Esophagus (tissue), 2 donors: ENCODE data around the gene TTLL8. TPM values are rescaled to one million over a fixed set of nuclear protein-coding genes. Genes with fewer than 3 reads are reported as not detected.

Source experiments
- H3K27ac ChIP-seq, 2 donors: one replicate each; pipeline ENCODE4 v1.5.1; 2013; ENCODE audit warnings: low read depth in 2 of 2, mild to moderate bottlenecking in 2 of 2, inconsistent platforms in 1 of 2, low read length in 1 of 2, moderate library complexity in 1 of 2
- H3K27me3 ChIP-seq, 2 donors: one replicate each; pipeline ENCODE4 v1.6.1; 2013; ENCODE audit warnings: low read length in 2 of 2, control low read depth in 1 of 2, mild to moderate bottlenecking in 1 of 2; ENCODE audit not compliant: insufficient read depth in 2 of 2, control insufficient read depth in 1 of 2
- H3K36me3 ChIP-seq, 2 donors: one replicate each; pipeline ENCODE4 v1.6.1; 2013; ENCODE audit warnings: low read length in 1 of 2; ENCODE audit not compliant: control insufficient read depth in 2 of 2, insufficient read depth in 2 of 2
- H3K4me1 ChIP-seq, 2 donors: one replicate each; pipeline ENCODE4 v1.6.1; 2013; ENCODE audit warnings: low read length in 1 of 2; ENCODE audit not compliant: control insufficient read depth in 2 of 2, insufficient read depth in 2 of 2
- H3K4me3 ChIP-seq, 2 donors: one replicate each; pipeline ENCODE4 v1.5.1; 2013; ENCODE audit warnings: low read length in 2 of 2, mild to moderate bottlenecking in 2 of 2, low read depth in 1 of 2, moderate library complexity in 1 of 2
- H3K9me3 ChIP-seq, 2 donors: one replicate each; pipeline ENCODE4 v1.6.1; 2013; ENCODE audit warnings: mild to moderate bottlenecking in 2 of 2, low read depth in 1 of 2, low read length in 1 of 2, moderate library complexity in 1 of 2; ENCODE audit not compliant: control insufficient read depth in 2 of 2, insufficient read depth in 1 of 2
- WGBS, 2 donors: extraction: QIAGEN DNeasy Blood & Tissue Kit; methylation state at CpG; one replicate each; pipeline ENCODE4 v1.1.7; 2013; 5-methylcytosine and 5-hydroxymethylcytosine counted together
- polyA plus RNA-seq, 2 donors: library from polyadenylated mRNA; stranded (reverse); fragments of 200-250 nt; gene quantifications; one replicate each; pipeline ENCODE4 v1.2.3, GENCODE V29; 2013
- donor health status: healthy with polysubstance abuse.
- donor health status: Bipolar disorder and iron deficiency.

Gene TTLL8
- polyA plus RNA-seq, 2 donors: not detected

DNA sequence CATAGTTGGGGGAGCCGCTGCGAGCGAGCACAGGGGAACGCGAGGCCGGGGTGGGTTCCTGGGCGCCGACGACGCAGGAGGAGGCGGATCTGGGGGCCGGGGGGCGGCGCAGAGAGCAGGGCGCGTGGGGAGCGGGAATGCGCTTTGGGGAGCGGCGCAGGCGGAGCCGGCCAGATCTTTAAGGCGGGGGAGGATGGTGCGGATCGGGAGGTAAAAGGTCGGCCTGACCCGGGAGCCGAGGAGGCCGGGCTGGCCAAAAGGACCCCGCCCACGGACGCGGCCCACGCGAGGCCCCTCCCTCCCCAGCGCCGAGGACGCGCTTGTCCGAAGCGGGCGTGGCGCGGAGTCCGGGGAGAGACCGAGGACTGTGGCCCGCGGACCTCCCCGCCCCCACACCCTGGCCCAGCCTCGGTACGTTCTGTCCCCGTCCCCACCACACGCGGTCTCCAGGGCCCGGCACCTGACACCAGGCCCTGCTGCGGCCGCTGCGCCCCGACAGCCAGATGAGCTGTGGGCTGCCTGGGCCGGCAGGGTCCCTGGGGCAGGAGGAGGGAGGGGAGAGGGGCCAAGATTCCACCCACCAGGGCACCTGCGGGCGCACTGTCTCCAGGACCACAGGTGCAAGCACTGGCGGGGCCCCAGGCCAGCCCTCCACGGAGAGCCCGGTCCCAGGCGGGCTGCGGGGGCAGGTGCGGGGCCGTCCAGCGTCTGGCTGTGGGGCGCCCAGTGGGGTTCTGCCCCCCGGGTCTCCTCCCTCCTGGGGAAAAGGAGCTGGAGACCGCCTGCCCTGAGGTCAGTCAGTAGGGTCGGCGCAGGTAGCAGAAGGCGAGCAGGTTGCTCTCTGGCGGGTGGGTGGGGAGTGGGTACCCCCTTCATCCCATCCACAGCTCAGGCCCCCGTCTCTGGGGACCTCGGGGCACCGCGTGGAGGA lies 86.6 kb downstream of the TTLL8 start:
- WGBS, 2 donors: 4 to 9% methylated on average over 49 to 81 of the region's 81 CpGs
- Histone ChIP-seq H3K4me1 (peaks cover 0 to 36% of the 10 kb centered on the region in 2 donors), H3K27ac (peak overlapping the region; percentile 80 to 90)

DNA sequence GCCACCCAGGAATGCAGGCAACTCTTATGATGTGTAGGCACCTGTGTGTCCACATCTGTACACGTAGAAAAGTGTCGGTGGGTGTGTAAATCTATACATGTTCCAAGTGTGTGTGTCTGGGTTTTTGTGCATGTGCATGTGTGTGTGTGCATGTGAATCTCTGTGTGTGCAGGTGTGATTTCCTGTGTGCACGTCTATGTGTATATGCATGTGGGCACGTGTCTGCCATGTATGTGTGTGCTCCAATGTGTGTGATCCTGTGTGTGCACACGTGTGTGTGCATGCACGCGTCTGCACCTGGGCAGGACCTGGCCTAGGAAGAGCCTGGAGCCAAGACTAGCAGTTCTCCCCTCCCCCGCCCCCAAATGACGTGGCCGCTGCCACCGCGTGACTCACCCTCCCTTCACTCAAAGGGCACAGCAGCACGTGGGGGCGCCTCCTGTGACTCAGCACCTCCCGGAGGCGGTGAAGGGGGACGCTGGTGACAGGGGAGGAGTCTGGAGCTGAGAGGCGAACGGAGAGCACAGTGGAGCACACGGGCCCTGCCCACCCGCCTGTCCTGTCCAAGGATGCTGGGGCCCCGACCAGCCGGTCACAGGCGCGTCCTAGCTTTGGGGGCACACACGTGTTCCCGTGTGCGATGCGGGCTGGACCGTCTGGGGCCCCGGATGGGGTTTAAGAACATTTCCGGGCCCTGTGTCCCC lies 87.4 kb downstream of the TTLL8 start:
- no peaks in the 10 kb centered on the region for H3K27me3 ChIP-seq
- no peaks in the 10 kb centered on the region for H3K9me3 ChIP-seq
- H3K27ac ChIP-seq: peak overlapping the region; percentile 80 to 90
- peak overlapping the region; percentile 46 to 49 for H3K4me3 ChIP-seq
- H3K36me3 ChIP-seq: peaks cover 0 to 3% of the 10 kb centered on the region in 2 donors
- H3K4me1 ChIP-seq: peaks cover 0 to 35% of the 10 kb centered on the region in 2 donors
- 7 to 8% methylated on average over 32 of the region's 32 CpGs for WGBS, 2 donors

More for the DNA sequence above, 86.6 kb downstream of the TTLL8 start:
- Histone ChIP-seq H3K36me3 (peaks cover 0 to 3% of the 10 kb centered on the region in 2 donors), H3K4me3 (peak overlapping the region; percentile 46 to 49), H3K27me3 (no peaks in the 10 kb centered on the region), H3K9me3 (no peaks in the 10 kb centered on the region)

DNA sequence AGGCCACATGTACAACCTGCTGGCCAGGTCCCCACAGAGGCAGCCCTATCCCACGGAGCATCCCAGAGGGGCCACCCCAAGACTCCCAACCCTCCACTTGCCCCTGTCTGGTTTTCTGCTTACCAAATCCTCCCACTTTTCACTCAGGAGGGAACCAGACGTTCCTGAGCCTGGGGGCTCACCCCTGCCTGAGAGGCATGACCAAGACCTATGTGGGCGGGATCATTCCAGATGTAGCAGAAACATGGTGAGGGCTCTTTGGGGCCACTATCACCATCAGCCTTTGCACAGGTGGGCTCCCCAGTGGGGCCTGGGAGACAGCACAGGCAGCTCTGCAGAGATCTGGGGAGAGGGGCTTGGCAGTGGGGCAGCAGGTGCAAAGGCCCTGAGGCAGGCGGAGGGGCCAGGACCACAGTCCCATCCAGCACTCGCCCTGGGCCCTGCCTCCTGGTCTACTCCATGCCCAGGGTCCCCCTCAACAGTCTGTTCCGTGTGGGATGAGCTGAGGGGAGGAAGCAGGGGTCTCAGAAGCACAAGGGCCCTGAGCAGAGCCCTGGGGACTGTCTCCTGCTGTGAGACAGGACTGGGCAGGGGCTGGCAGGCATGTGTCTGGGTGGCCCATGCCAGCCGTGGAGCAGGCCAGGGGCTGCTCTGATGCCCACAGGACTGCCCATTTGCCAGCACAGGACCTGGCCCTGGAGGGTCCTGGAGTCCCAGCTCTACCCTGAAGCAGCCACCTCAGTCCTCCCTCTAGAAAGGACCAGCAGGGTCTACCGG lies 88.2 kb downstream of the TTLL8 start:
- 79 to 81% methylated on average over 8 of the region's 8 CpGs for WGBS, 2 donors
- H3K36me3 ChIP-seq: peaks cover 0 to 5% of the 10 kb centered on the region in 2 donors
- no peaks in the 10 kb centered on the region for H3K27me3 ChIP-seq
- peaks cover 0 to 31% of the 10 kb centered on the region in 2 donors for H3K4me1 ChIP-seq
- no peaks in the 10 kb centered on the region for H3K9me3 ChIP-seq
- H3K27ac ChIP-seq: peak overlapping the region; percentile 36 to 65
- H3K4me3 ChIP-seq: no peak overlapping the region

GRCh38 chr22:49968831-49969661 lies 89.1 kb downstream of the TTLL8 start:
- Histone ChIP-seq H3K4me1 (peaks cover 0 to 31% of the 10 kb centered on the region in 2 donors), H3K9me3 (no peaks in the 10 kb centered on the region), H3K27ac (peak overlapping the region in 1 of 2 donors; percentile 15), H3K27me3 (no peaks in the 10 kb centered on the region), H3K36me3 (peaks cover 2 to 14% of the 10 kb centered on the region in 2 donors), H3K4me3 (no peak overlapping the region)
- WGBS, 2 donors: 93 to 95% methylated on average over 16 of the region's 16 CpGs

Other genes with a start within 250 kb of the TTLL8 start
- 10 to 100 TPM; 17.7 to 23.5 TPM for gene BRD1, start 230.4 kb downstream of the TTLL8 start, polyA plus RNA-seq
- gene ZBED4, start 204.5 kb downstream of the TTLL8 start, polyA plus RNA-seq: 1 to 10 TPM; 4.7 to 4.9 TPM
- 1 to 10 TPM; 8.6 TPM for gene ALG12, start 139.9 kb downstream of the TTLL8 start, polyA plus RNA-seq
- 10 to 100 TPM; 16.1 to 31.2 TPM for gene CRELD2, start 139.7 kb downstream of the TTLL8 start, polyA plus RNA-seq
- 10 to 100 TPM; 33.8 to 43.4 TPM for gene PIM3, start 97.5 kb downstream of the TTLL8 start, polyA plus RNA-seq
- not detected for gene IL17REL, start 45.5 kb downstream of the TTLL8 start, polyA plus RNA-seq
- gene MLC1, start 27.1 kb upstream of the TTLL8 start, polyA plus RNA-seq: under 1 TPM; 0.04 to 0.08 TPM
- gene MOV10L1, start 31.7 kb upstream of the TTLL8 start, polyA plus RNA-seq: under 1 TPM; 0.18 to 0.22 TPM
- 1 to 10 TPM; 2.1 to 2.6 TPM for gene PANX2, start 112.4 kb upstream of the TTLL8 start, polyA plus RNA-seq
- 10 to 100 TPM; 47.4 to 54.5 TPM for gene TRABD, start 127.6 kb upstream of the TTLL8 start, polyA plus RNA-seq
- gene SELENOO, start 142.7 kb upstream of the TTLL8 start, polyA plus RNA-seq: 10 to 100 TPM; 23.0 to 35.9 TPM
- gene TUBGCP6, start 186.7 kb upstream of the TTLL8 start, polyA plus RNA-seq: 10 to 100 TPM; 19.3 to 37.9 TPM
- gene HDAC10, start 193.0 kb upstream of the TTLL8 start, polyA plus RNA-seq: 10 to 100 TPM; 22.0 to 42.4 TPM
- 1 to 10 TPM; 3.0 to 3.4 TPM for gene MAPK12, start 203.4 kb upstream of the TTLL8 start, polyA plus RNA-seq
- 1 to 10 TPM; 5.4 to 6.1 TPM for gene MAPK11, start 212.1 kb upstream of the TTLL8 start, polyA plus RNA-seq
- 100 to 1,000 TPM; 107 to 186 TPM for gene PLXNB2, start 249.3 kb upstream of the TTLL8 start, polyA plus RNA-seq